GM21423 (cell line): ENCODE data around the gene HOXC9.

Experiments used
- ATAC-seq: cut with Tn5 transposase; IDR thresholded peaks from one replicate; pipeline ENCODE4 v1.9.1; 2021; ENCODE audit warnings: mild to moderate bottlenecking, moderate library complexity; ENCODE audit not compliant: unreplicated experiment

The HOXC9 gene

DNA sequence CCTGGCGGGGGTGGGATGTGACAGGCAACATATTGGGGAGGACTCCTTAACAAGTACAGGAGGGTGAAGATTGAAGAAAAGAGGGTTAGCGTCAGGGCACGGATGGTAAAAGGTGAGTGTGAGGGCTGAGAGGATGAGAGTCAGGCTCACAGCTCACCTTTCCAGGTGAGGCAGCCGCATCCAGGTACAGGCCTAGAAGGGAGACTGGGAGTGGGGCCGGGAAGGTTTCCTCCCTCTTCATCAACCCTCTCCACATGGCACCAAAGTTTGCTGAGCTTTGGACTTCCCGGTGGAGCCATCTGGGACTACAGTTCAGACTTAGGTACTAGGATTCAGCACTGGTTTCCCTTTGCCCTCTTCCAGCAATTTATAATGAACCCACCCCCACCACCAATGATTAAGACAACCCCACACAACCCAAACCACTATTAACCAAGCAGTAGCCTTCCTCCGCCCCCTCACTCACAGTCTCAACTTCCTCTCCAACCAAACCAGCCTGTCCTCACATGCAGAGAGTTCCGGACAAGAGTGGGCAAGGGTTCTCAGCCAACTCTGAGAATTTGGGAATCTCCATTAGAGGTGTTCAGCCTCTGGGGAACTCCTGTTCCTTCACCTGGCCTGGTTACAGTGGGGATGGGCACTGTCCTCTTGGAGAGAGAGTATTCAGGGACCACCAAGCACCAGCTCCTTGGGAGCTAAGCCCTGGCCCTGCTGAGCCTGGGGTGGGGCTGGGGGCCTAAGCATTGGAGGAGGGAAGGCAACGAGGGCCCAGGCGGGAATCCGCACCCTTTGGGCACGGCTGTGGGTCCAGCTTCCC is 51.3 kb downstream of the HOXC9 start:
- no peak for ATAC-seq

- no peak for ATAC-seq
Observed at GRCh38 chr12:54051874-54052437, 52.0 kb downstream of the HOXC9 start.

GRCh38 chr12:54052438-54053002 is 52.6 kb downstream of the HOXC9 start:
- no peak for ATAC-seq
